ENCODE data around the gene FAM13B. TPM values are rescaled to one million over a fixed set of nuclear protein-coding genes. Genes with fewer than 3 reads are reported as not detected.

The FAM13B gene
- total and polyA plus RNA-seq, 9 of the 15 experiments (the other 6 are each of a cell fraction or from before 2014, with no cell fraction given): 2.3 to 21.6 (median 14.1) TPM

DNA sequence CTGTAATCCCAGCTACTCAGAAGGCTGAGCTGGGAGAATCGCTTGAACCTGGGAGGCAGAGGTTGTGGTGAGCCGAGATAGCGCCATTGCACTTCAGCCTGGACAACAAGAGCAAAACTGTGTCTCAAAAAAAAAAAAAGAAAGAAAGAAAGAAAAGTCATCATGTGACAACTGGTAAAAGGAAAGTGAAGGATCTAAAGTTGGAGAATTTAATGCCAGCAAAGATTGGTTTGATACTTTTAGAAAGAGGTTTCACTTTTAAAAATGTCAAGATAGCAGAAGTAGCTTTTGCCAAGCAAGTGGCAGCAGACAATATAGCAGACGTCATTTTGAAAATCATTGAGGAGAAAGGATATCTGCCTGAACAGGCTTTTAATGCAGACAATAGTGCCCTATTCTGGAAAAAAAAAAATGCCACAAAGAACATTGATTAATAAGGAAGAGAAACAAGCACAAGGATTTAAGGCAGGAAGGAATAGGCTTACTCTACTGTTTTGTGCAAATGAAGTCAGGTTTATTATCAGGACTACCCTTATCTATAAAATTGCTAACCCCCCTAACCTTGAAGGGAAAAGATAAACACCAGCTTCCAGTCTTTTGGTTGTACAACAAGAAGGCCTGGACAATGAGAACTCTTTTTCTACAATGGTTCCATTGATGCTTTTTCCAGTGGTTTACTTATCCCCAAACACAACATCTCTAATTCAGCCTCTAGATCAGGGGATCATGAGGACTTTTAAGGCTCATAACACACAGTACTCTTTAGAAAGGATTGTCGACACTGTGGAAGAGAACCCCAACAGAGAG, 131.7 kb downstream of the FAM13B start (continued):
- TF ChIP-seq ESRRA (IDR thresholded peaks at IDR 0.05; ENCODE audit: borderline replicate concordance, low read depth) (peak; percentile 31; the same call in 1 of the 2 replicates), ZZZ3 (IDR thresholded peaks at IDR 0.05) (no peak), TBP (optimal IDR thresholded peaks at IDR 0.05; ENCODE audit: low read depth, low read length) (no peak), ZSCAN29 (IDR thresholded peaks at IDR 0.05) (no peak), RFX1 (IDR thresholded peaks at IDR 0.05) (no peak), TOE1 (IDR thresholded peaks at IDR 0.05; ENCODE audit: borderline replicate concordance) (peak; percentile 66; the same call in 1 of the 2 replicates), TOE1 (CRISPR knock-in tag; IDR thresholded peaks at IDR 0.05; ENCODE audit: borderline replicate concordance, low read depth) (no peak), ZNF224 (CRISPR knock-in tag; IDR thresholded peaks at IDR 0.05) (no peak), HDAC3 (IDR thresholded peaks at IDR 0.05; ENCODE audit: borderline replicate concordance, partially characterized antibody) (no peak), NFE2L1 (tag; IDR thresholded peaks at IDR 0.05; ENCODE audit: borderline replicate concordance, low read depth) (no peak), ZNF696 (CRISPR knock-in tag; conservative IDR thresholded peaks at IDR 0.05) (no peak), ZNF444 (CRISPR knock-in tag; IDR thresholded peaks at IDR 0.05) (no peak), GABPA (tag; conservative IDR thresholded peaks at IDR 0.05; ENCODE audit: low read depth) (no peak), MTF1 (CRISPR knock-in tag; IDR thresholded peaks at IDR 0.05; ENCODE audit: borderline replicate concordance) (no peak), SMARCE1 (IDR thresholded peaks at IDR 0.05) (0 out of 2 replicates have a peak, but pooled peaks have one; percentile 24)
- TF ChIP-seq, protein P1, sequence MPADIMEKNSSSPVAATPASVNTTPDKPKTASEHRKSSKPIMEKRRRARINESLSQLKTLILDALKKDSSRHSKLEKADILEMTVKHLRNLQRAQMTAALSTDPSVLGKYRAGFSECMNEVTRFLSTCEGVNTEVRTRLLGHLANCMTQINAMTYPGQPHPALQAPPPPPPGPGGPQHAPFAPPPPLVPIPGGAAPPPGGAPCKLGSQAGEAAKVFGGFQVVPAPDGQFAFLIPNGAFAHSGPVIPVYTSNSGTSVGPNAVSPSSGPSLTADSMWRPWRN (IDR thresholded peaks at IDR 0.05; ENCODE audit: low read depth): no peak
- TF ChIP-seq, protein P2, sequence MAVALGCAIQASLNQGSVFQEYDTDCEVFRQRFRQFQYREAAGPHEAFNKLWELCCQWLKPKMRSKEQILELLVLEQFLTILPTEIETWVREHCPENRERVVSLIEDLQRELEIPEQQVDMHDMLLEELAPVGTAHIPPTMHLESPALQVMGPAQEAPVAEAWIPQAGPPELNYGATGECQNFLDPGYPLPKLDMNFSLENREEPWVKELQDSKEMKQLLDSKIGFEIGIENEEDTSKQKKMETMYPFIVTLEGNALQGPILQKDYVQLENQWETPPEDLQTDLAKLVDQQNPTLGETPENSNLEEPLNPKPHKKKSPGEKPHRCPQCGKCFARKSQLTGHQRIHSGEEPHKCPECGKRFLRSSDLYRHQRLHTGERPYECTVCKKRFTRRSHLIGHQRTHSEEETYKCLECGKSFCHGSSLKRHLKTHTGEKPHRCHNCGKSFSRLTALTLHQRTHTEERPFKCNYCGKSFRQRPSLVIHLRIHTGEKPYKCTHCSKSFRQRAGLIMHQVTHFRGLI (CRISPR knock-in tag; IDR thresholded peaks at IDR 0.05): no peak
- TF ChIP-seq, protein P3, sequence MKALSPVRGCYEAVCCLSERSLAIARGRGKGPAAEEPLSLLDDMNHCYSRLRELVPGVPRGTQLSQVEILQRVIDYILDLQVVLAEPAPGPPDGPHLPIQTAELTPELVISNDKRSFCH (CRISPR knock-in tag; IDR thresholded peaks at IDR 0.05): no peak
- TF ChIP-seq, protein P3 (tag; IDR thresholded peaks at IDR 0.05): no peak
- TF ChIP-seq, protein P4, sequence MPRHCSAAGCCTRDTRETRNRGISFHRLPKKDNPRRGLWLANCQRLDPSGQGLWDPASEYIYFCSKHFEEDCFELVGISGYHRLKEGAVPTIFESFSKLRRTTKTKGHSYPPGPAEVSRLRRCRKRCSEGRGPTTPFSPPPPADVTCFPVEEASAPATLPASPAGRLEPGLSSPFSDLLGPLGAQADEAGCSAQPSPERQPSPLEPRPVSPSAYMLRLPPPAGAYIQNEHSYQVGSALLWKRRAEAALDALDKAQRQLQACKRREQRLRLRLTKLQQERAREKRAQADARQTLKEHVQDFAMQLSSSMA (CRISPR knock-in tag; IDR thresholded peaks at IDR 0.05): no peak
- TF ChIP-seq, protein P5, sequence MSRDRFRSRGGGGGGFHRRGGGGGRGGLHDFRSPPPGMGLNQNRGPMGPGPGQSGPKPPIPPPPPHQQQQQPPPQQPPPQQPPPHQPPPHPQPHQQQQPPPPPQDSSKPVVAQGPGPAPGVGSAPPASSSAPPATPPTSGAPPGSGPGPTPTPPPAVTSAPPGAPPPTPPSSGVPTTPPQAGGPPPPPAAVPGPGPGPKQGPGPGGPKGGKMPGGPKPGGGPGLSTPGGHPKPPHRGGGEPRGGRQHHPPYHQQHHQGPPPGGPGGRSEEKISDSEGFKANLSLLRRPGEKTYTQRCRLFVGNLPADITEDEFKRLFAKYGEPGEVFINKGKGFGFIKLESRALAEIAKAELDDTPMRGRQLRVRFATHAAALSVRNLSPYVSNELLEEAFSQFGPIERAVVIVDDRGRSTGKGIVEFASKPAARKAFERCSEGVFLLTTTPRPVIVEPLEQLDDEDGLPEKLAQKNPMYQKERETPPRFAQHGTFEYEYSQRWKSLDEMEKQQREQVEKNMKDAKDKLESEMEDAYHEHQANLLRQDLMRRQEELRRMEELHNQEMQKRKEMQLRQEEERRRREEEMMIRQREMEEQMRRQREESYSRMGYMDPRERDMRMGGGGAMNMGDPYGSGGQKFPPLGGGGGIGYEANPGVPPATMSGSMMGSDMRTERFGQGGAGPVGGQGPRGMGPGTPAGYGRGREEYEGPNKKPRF (IDR thresholded peaks at IDR 0.05; ENCODE audit: low read depth, low read length): no peak
- TF ChIP-seq, protein P6, sequence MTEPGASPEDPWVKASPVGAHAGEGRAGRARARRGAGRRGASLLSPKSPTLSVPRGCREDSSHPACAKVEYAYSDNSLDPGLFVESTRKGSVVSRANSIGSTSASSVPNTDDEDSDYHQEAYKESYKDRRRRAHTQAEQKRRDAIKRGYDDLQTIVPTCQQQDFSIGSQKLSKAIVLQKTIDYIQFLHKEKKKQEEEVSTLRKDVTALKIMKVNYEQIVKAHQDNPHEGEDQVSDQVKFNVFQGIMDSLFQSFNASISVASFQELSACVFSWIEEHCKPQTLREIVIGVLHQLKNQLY (CRISPR knock-in tag; conservative IDR thresholded peaks at IDR 0.05): no peak
